Heart right ventricle (tissue), 16 donors: Measurements from ENCODE around the gene FOLR3. TPM values are rescaled to one million over a fixed set of nuclear protein-coding genes. Genes with fewer than 3 reads are reported as not detected.
"Not testable (repeated sequence)": the region's sequence is repeated elsewhere in the genome, so short reads cannot be mapped to it uniquely, and the experiment has no call there.

Experiments
- ATAC-seq, 8 donors: fragments of 200-7000 bp; cut with Tn5 transposase; one replicate each; pipeline ENCODE4 v1.9.1; 2020; ENCODE audit warnings: mild to moderate bottlenecking in 8 of 8, moderate library complexity in 8 of 8, moderate number of reproducible peaks in 1 of 8
- DNase-seq, 2 donors: peaks; one replicate each; pipeline ENCODE4 v3.0.0-alpha.2; 2020
- H3K27ac ChIP-seq, 10 donors: fragments of 200-600 bp; sonication (generic) in 2 of 10; one replicate each; pipeline versions ENCODE4 v1.5.0 to v1.8.0; 2020 to 2022; ENCODE audit warnings: mild to moderate bottlenecking in 3 of 10
- H3K27me3 ChIP-seq, 7 donors: fragments of 200-600 bp; one replicate each; pipeline ENCODE4 v1.8.0; 2021 to 2022; ENCODE audit warnings: mild to moderate bottlenecking in 2 of 7
- H3K36me3 ChIP-seq, 9 donors: fragments of 200-600 bp; sonication (generic) in 1 of 9; one replicate each; pipeline versions ENCODE4 v1.5.0 to v1.8.0; 2020 to 2022; ENCODE audit warnings: mild to moderate bottlenecking in 2 of 9
- H3K4me1 ChIP-seq, 9 donors: fragments of 200-600 bp; sonication (generic) in 1 of 9; one replicate each; pipeline versions ENCODE4 v1.5.0 to v1.8.0; 2020 to 2022; ENCODE audit warnings: mild to moderate bottlenecking in 4 of 9
- H3K4me3 ChIP-seq, 10 donors: fragments of 200-600 bp; sonication (generic) in 2 of 10; one replicate each; pipeline versions ENCODE4 v1.5.0 to v1.8.0; 2020 to 2022; ENCODE audit warnings: mild to moderate bottlenecking in 7 of 10, moderate library complexity in 2 of 10
- H3K9me3 ChIP-seq, 11 donors: fragments of 200-600 bp in 10 of 11; sonication (generic) in 2 of 11; one replicate each; pipeline versions ENCODE4 v1.5.0 to v1.8.0; 2013 to 2022; ENCODE audit warnings: mild to moderate bottlenecking in 2 of 11, control low read depth in 1 of 11, moderate library complexity in 1 of 11
- WGBS, 2 donors: extraction: QIAGEN DNeasy Blood & Tissue Kit; methylation state at CpG; one replicate each; pipeline ENCODE4 v1.1.7; 2013; ENCODE audit warnings: inconsistent platforms in 1 of 2; 5-methylcytosine and 5-hydroxymethylcytosine counted together
- intact Hi-C, 10 donors: fragments of 100-400 bp; cut with DNase I; formaldehyde crosslinking; loops; one replicate each; pipeline versions ENCODE4 v1.11.1 to v1.14.2; 2022
- polyA plus RNA-seq, 2 donors: library from polyadenylated mRNA; stranded (reverse); fragments of 200-250 nt; gene quantifications; one replicate each; pipeline ENCODE4 v1.2.3, GENCODE V29; 2013
- total RNA-seq, 10 donors: library from RNA; stranded (reverse); fragmentation: NEBNext Ultra II Directional in 3 of 10; extraction: Animal tissue kit (Norgen Biotek cat#: 25700) in 3 of 10; gene quantifications; one replicate each; pipeline versions ENCODE4 v1.2.1 to v1.2.4, GENCODE V29; 2021 to 2023
- TF ChIP-seq, protein P1 (sequence below), 9 donors: fragments of 200-600 bp; sonication (generic) in 2 of 9; IDR thresholded peaks; one replicate each; pipeline versions ENCODE4 v1.5.0 to v1.8.0; 2021 to 2022; ENCODE audit warnings: antibody characterized with exemption in 9 of 9, mild to moderate bottlenecking in 5 of 9, moderate library complexity in 1 of 9
- donor health status: Arrhythmogenic right ventricular cardiomyopathy.
- donor health status: ischemic (EF 13 %, LVEDD 7.1; RV severe dilation, severe dysfunction).
- donor health status: healthy with polysubstance abuse.
- donor health status: DM: no; HTN: yes; CAD: no.
- donor health status: DM: no; HTN: no; CAD: no.
- donor health status: ischemic (EF 25% LVEDD 6.9; RV normal size, moderate dysfunction).
- donor health status: ischemic (EF 25% LVEDD 5.7; RV mildly dilated, moderate dysfunction).
- donor health status: healthy.
- donor health status: DM: yes; HTN: yes; CAD: no.
- donor health status: Ischemic cardiomyopathy.
- donor health status: ischemic (EF 35%, LVEDD 5.7; RV mildly dilated, moderate dysfunction).
- donor health status: nonischemic (EF 11% LVEDD 7.7; RV severe dilation, severe dysfunction).
- donor health status: DM: yes; HTN: yes; CAD: no.
- donor health status: PGD.
- donor health status: ischemic (EF 29% LVEDD 5.4; RV normal size, mild dysfunction).
- donor health status: nonischemic (EF 23%, LVEDD 6.1; RV moderate dilation, normal function).

The FOLR3 gene
- total and polyA plus RNA-seq, 12 donors = 0.23 to 1.1 (median 0.63) TPM; not detected in 8

DNA sequence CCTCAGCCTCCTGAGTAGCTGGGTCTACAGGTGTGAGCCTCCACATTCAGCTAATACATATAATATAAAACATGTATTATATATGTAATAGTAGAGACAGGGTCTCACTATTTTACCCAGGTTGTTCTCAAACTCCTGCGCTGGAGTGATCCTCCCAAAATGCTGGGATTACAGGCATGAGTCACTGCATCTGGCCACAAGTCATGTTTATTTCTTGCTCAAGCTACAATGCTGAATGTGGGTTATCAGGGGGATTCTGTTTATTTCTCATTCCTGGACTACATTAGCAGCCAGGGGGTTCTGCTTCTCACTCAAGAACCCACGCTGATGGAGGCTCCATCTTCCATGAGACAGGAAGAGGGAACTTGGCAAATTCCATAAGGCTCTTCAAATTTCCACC, 24.8 kb downstream of the FOLR3 start:
- DNase-seq (no peak), ATAC-seq (no peak)
- Histone ChIP-seq H3K4me3 (no peak overlapping the region), H3K4me1 (no peaks in the 10 kb centered on the region), H3K9me3 (no peaks in the 10 kb centered on the region), H3K27me3 (peaks cover 0 to 26% (median 22%) of the 10 kb centered on the region in 7 donors), H3K27ac (no peak overlapping the region), H3K36me3 (no peaks in the 10 kb centered on the region)
- TF ChIP-seq, protein P1, sequence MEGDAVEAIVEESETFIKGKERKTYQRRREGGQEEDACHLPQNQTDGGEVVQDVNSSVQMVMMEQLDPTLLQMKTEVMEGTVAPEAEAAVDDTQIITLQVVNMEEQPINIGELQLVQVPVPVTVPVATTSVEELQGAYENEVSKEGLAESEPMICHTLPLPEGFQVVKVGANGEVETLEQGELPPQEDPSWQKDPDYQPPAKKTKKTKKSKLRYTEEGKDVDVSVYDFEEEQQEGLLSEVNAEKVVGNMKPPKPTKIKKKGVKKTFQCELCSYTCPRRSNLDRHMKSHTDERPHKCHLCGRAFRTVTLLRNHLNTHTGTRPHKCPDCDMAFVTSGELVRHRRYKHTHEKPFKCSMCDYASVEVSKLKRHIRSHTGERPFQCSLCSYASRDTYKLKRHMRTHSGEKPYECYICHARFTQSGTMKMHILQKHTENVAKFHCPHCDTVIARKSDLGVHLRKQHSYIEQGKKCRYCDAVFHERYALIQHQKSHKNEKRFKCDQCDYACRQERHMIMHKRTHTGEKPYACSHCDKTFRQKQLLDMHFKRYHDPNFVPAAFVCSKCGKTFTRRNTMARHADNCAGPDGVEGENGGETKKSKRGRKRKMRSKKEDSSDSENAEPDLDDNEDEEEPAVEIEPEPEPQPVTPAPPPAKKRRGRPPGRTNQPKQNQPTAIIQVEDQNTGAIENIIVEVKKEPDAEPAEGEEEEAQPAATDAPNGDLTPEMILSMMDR (IDR thresholded peaks at IDR 0.05) = no peak
- WGBS, 2 donors = 71 to 76% methylated on average over 2 of the region's 2 CpGs
- intact Hi-C loops = no loop called here

DNA sequence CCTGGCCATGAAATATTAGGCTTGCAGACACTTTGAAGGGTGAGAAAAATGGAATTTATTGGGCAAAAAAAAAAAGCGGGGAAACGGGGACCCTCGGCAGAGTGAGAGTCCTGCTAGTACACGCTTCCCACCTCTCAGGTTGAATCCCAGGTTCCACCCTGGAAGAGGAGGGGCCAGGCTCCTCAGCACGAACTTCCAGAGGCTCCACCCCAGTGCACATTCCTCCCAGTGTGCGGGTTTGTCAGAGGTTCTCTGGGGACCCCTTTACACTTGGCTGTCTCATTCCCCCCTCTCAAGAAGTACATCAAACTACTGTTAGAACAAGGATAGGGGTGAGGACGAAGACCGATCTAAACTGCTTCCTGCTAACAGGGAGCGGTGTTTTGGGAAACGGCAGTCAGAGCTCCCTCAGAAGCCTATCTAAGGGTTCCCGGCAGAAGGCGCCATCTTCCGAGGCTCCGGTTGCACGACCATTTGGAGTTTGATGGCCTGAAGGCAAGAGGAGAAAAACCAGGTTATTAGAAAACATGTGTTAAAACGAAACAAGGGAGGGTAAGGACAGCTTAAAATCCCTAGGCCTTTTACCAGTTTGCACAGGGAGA, 27.5 kb downstream of the FOLR3 start:
- H3K9me3 ChIP-seq = no peaks in the 10 kb centered on the region
- DNase-seq (no peak), ATAC-seq (no peak)
- H3K4me1 ChIP-seq = no peaks in the 10 kb centered on the region
- TF ChIP-seq, protein P1 (IDR thresholded peaks at IDR 0.05) = no peak
- H3K27ac ChIP-seq = no peak overlapping the region
- H3K27me3 ChIP-seq = peaks cover 0 to 26% (median 22%) of the 10 kb centered on the region in 7 donors
- intact Hi-C loops = no loop called here
- no peaks in the 10 kb centered on the region for H3K36me3 ChIP-seq
- H3K4me3 ChIP-seq = no peak overlapping the region
- WGBS, 2 donors = 74 to 76% methylated on average over 16 of the region's 16 CpGs

DNA sequence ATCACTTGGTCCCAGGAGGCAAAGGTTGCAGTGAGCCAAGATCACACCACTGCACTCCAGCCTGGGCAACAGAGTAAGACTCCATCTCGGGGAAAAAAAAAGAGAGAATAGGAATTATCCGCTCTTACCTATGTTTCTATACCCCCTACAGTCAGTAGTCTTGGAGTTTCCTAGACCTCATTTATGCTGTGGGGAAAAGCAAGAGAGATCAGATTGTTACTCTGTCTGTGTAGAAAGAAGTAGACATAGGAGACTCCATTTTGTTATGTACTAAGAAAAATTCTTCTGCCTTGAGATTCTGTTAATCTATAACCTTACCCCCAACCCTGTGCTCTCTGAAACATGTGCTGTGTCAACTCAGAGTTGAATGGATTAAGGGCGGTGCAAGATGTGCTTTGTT, 28.7 kb downstream of the FOLR3 start:
- ATAC-seq, H3K27ac ChIP-seq, DNase-seq, H3K36me3 ChIP-seq, intact Hi-C loops, H3K4me3 ChIP-seq, H3K9me3 ChIP-seq, H3K4me1 ChIP-seq: not testable (repeated sequence)
- peaks cover 0 to 18% (median 16%) of the 10 kb centered on the region in 7 donors for H3K27me3 ChIP-seq
- 68 to 100% methylated on average over 2 of the region's 3 CpGs for WGBS, 2 donors

DNA sequence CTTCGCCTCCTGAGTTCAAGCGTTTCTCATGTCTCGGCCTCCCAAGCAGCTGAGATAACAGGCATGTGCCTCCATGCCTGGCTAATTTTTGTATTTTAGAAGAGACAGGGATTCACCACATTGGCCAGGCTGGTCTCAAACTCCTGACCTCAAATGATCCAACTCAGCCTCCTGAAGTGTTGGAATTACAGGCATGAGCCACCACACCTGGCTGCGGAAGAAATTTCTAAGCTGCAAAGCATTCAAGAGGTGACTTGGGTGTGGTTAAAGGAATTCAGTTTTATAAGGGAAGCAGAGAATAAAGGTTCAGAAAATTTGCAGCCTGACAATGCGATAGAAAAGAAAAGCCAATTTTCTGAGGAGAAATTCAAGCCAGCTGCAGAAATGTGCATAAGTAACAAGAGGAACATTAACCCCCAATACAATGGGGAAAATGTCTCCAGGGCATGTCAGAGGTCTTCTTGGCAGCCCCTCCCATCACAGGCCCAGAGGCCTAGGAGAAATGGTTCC, 33.6 kb downstream of the FOLR3 start:
- H3K27me3 ChIP-seq, intact Hi-C loops, ATAC-seq, H3K4me3 ChIP-seq, H3K36me3 ChIP-seq, H3K9me3 ChIP-seq, DNase-seq, H3K4me1 ChIP-seq, H3K27ac ChIP-seq: not testable (repeated sequence)
- WGBS, 2 donors = 96% methylated on average over 5 of the region's 5 CpGs

DNA sequence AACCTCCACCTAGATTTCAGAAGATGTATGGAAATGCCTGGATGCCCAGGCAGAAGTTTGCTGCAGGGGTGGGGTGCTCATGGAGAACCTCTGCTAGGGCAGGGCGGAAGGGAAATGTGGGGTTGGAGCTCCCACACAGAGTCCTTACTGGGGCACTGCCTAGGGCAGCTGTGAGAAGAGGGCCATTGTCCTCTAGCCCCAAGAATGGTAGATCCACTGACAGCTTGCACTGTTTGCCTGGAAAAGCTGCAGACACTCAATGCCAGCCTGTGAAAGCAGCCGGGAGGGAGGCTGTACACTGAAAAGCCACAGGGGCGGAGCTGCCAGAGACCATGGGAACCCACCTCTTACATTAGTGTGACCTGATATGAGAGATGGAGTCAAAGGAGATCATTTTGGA, 34.2 kb downstream of the FOLR3 start:
- H3K27me3 ChIP-seq, H3K9me3 ChIP-seq, H3K27ac ChIP-seq, ATAC-seq, H3K4me3 ChIP-seq, DNase-seq, H3K36me3 ChIP-seq, intact Hi-C loops, H3K4me1 ChIP-seq: not testable (repeated sequence)
- WGBS, 2 donors = 81 to 83% methylated on average over 3 of the region's 3 CpGs

DNA sequence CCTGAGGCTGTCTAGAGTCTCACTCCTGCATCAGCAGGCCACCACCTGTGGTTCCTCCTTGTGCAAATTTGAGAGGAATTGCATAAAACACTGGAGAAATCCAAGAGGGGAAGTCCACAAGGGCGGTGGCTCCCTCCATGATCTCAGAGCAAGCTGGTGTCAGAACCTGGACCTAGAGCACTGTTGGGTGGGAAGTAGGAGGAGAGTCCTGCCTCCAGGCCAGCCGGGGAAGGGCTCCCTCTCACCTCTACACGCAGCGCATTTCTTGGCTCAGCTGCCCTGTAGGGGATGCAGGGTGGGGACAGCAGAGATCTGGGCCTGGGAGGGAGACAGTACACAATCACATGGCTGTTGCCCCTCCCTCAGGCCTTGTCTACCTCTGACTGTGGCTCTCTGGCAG, 36.5 kb downstream of the FOLR3 start:
- H3K9me3 ChIP-seq, intact Hi-C loops, H3K36me3 ChIP-seq, DNase-seq, H3K27ac ChIP-seq, H3K4me3 ChIP-seq, H3K4me1 ChIP-seq, ATAC-seq, H3K27me3 ChIP-seq: not testable (repeated sequence)
- 65 to 66% methylated on average over 4 of the region's 4 CpGs for WGBS, 2 donors
